ENCODE data around the gene HAP1.
"Not testable (repeated sequence)": the region's sequence is repeated elsewhere in the genome, so short reads cannot be mapped to it uniquely, and the experiment has no call there.

- TF ChIP-seq, protein P1, sequence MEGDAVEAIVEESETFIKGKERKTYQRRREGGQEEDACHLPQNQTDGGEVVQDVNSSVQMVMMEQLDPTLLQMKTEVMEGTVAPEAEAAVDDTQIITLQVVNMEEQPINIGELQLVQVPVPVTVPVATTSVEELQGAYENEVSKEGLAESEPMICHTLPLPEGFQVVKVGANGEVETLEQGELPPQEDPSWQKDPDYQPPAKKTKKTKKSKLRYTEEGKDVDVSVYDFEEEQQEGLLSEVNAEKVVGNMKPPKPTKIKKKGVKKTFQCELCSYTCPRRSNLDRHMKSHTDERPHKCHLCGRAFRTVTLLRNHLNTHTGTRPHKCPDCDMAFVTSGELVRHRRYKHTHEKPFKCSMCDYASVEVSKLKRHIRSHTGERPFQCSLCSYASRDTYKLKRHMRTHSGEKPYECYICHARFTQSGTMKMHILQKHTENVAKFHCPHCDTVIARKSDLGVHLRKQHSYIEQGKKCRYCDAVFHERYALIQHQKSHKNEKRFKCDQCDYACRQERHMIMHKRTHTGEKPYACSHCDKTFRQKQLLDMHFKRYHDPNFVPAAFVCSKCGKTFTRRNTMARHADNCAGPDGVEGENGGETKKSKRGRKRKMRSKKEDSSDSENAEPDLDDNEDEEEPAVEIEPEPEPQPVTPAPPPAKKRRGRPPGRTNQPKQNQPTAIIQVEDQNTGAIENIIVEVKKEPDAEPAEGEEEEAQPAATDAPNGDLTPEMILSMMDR (IDR thresholded peaks at IDR 0.05) = not testable (repeated sequence)
- TF ChIP-seq POLR2A (IDR thresholded peaks at IDR 0.05; ENCODE audit: low read depth); EP300 (IDR thresholded peaks at IDR 0.05); POLR2AphosphoS5 (IDR thresholded peaks at IDR 0.05): not testable (repeated sequence)
Measured at GRCh38 chr17:41776262-41776900, 41.9 kb upstream of the HAP1 start.
